ENCODE results near the gene ACKR3.

Gene ACKR3

GRCh38 chr2:236625156-236625690, 55.6 kb downstream of the ACKR3 start:
- no peak for DNase-seq (ENCODE audit: low read depth in 1 of 2, low spot score in 1 of 2)
- Histone ChIP-seq H3K27ac (replicated peaks) (no peak overlapping the region), H3K4me3 (replicated peaks; ENCODE audit: insufficient read depth, low read length) (no peak overlapping the region), H3K27me3 (ENCODE audit: insufficient read depth, poor library complexity, severe bottlenecking) (no peaks in the 10 kb centered on the region)
- TF ChIP-seq, protein P1, sequence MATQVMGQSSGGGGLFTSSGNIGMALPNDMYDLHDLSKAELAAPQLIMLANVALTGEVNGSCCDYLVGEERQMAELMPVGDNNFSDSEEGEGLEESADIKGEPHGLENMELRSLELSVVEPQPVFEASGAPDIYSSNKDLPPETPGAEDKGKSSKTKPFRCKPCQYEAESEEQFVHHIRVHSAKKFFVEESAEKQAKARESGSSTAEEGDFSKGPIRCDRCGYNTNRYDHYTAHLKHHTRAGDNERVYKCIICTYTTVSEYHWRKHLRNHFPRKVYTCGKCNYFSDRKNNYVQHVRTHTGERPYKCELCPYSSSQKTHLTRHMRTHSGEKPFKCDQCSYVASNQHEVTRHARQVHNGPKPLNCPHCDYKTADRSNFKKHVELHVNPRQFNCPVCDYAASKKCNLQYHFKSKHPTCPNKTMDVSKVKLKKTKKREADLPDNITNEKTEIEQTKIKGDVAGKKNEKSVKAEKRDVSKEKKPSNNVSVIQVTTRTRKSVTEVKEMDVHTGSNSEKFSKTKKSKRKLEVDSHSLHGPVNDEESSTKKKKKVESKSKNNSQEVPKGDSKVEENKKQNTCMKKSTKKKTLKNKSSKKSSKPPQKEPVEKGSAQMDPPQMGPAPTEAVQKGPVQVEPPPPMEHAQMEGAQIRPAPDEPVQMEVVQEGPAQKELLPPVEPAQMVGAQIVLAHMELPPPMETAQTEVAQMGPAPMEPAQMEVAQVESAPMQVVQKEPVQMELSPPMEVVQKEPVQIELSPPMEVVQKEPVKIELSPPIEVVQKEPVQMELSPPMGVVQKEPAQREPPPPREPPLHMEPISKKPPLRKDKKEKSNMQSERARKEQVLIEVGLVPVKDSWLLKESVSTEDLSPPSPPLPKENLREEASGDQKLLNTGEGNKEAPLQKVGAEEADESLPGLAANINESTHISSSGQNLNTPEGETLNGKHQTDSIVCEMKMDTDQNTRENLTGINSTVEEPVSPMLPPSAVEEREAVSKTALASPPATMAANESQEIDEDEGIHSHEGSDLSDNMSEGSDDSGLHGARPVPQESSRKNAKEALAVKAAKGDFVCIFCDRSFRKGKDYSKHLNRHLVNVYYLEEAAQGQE (IDR thresholded peaks at IDR 0.05; ENCODE audit: insufficient replicate concordance, low read depth), result no peak
- TF ChIP-seq GABPA (IDR thresholded peaks at IDR 0.05; ENCODE audit: low read depth), result no peak
- no peak for TF ChIP-seq SPI1 (IDR thresholded peaks at IDR 0.05; ENCODE audit: borderline replicate concordance, low read depth)
- TF ChIP-seq, protein P2, sequence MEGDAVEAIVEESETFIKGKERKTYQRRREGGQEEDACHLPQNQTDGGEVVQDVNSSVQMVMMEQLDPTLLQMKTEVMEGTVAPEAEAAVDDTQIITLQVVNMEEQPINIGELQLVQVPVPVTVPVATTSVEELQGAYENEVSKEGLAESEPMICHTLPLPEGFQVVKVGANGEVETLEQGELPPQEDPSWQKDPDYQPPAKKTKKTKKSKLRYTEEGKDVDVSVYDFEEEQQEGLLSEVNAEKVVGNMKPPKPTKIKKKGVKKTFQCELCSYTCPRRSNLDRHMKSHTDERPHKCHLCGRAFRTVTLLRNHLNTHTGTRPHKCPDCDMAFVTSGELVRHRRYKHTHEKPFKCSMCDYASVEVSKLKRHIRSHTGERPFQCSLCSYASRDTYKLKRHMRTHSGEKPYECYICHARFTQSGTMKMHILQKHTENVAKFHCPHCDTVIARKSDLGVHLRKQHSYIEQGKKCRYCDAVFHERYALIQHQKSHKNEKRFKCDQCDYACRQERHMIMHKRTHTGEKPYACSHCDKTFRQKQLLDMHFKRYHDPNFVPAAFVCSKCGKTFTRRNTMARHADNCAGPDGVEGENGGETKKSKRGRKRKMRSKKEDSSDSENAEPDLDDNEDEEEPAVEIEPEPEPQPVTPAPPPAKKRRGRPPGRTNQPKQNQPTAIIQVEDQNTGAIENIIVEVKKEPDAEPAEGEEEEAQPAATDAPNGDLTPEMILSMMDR (IDR thresholded peaks at IDR 0.05; ENCODE audit: insufficient read depth, low read length), result no peak
- TF ChIP-seq POLR2AphosphoS5 (IDR thresholded peaks at IDR 0.05; ENCODE audit: low read depth), result no peak

- TF ChIP-seq SPI1 (IDR thresholded peaks at IDR 0.05; ENCODE audit: borderline replicate concordance, low read depth), result no peak
- TF ChIP-seq, protein P2 (IDR thresholded peaks at IDR 0.05; ENCODE audit: insufficient read depth, low read length), result no peak
- no peak for TF ChIP-seq POLR2AphosphoS5 (IDR thresholded peaks at IDR 0.05; ENCODE audit: low read depth)
- no peak for TF ChIP-seq GABPA (IDR thresholded peaks at IDR 0.05; ENCODE audit: low read depth)
- TF ChIP-seq, protein P1 (IDR thresholded peaks at IDR 0.05; ENCODE audit: insufficient replicate concordance, low read depth), result no peak
- no peaks in the 10 kb centered on the region for H3K27me3 ChIP-seq (ENCODE audit: insufficient read depth, poor library complexity, severe bottlenecking)
- no peak overlapping the region for H3K27ac ChIP-seq (replicated peaks)
- DNase-seq (ENCODE audit: low read depth in 1 of 2, low spot score in 1 of 2), result no peak
- no peak overlapping the region for H3K4me3 ChIP-seq (replicated peaks; ENCODE audit: insufficient read depth, low read length)
Measured at GRCh38 chr2:236626391-236627150, 56.9 kb downstream of the ACKR3 start.

DNA sequence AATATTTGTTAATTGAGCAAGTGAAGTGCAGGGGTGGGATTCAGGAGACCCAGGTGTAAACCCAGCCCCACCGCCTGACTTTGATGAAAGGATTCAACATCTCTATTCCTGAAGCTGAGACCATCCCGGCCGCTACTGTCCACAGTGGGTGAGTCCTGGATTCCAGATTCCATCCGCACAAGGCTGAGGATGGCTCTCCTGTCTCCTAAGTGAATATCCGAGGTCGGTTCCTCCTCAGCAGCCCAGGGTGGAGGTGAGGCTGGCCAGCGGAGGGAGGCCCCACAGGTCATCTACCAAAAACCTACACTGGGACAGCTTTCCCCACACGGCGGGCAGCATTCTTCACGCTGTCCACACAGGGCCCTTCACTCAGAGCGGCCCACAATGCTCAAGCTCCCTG, 57.6 kb downstream of the ACKR3 start:
- H3K4me3 ChIP-seq (replicated peaks; ENCODE audit: insufficient read depth, low read length), result no peak overlapping the region
- TF ChIP-seq, protein P1 (IDR thresholded peaks at IDR 0.05; ENCODE audit: insufficient replicate concordance, low read depth), result no peak
- TF ChIP-seq GABPA (IDR thresholded peaks at IDR 0.05; ENCODE audit: low read depth) (no peak), POLR2AphosphoS5 (IDR thresholded peaks at IDR 0.05; ENCODE audit: low read depth) (no peak), SPI1 (IDR thresholded peaks at IDR 0.05; ENCODE audit: borderline replicate concordance, low read depth) (no peak)
- TF ChIP-seq, protein P2 (IDR thresholded peaks at IDR 0.05; ENCODE audit: insufficient read depth, low read length), result no peak
- no peak overlapping the region for H3K27ac ChIP-seq (replicated peaks)
- no peak for DNase-seq (ENCODE audit: low read depth in 1 of 2, low spot score in 1 of 2)
- no peaks in the 10 kb centered on the region for H3K27me3 ChIP-seq (ENCODE audit: insufficient read depth, poor library complexity, severe bottlenecking)
